Duodenal mucosa (tissue), 2 donors: ENCODE data around the gene PEX5L.

Experiments used
- H3K27ac ChIP-seq: one replicate; pipeline ENCODE4 v1.7.0; 2013; ENCODE audit warnings: low read depth, low read length
- H3K27me3 ChIP-seq, 2 donors: one replicate each; pipeline ENCODE4 v1.7.0; 2013; ENCODE audit warnings: low read length in 2 of 2, control low read depth in 1 of 2; ENCODE audit not compliant: insufficient read depth in 2 of 2, control insufficient read depth in 1 of 2
- H3K36me3 ChIP-seq, 2 donors: one replicate each; pipeline ENCODE4 v1.7.0; 2013; ENCODE audit warnings: low read length in 2 of 2, control low read depth in 1 of 2; ENCODE audit not compliant: insufficient read depth in 2 of 2, control insufficient read depth in 1 of 2
- H3K4me1 ChIP-seq, 2 donors: one replicate each; pipeline ENCODE4 v1.7.0; 2013; ENCODE audit warnings: low read length in 2 of 2, control low read depth in 1 of 2; ENCODE audit not compliant: insufficient read depth in 2 of 2, control insufficient read depth in 1 of 2
- H3K4me3 ChIP-seq, 2 donors: one replicate each; pipeline ENCODE4 v1.7.0; 2013; ENCODE audit warnings: low read length in 2 of 2, low read depth in 1 of 2
- H3K9ac ChIP-seq, 2 donors: one replicate each; pipeline ENCODE4 v1.7.0; 2013; ENCODE audit warnings: low read length in 2 of 2, low read depth in 1 of 2
- H3K9me3 ChIP-seq, 2 donors: one replicate each; pipeline ENCODE4 v1.7.0; 2013; ENCODE audit warnings: low read length in 2 of 2, control low read depth in 1 of 2; ENCODE audit not compliant: control insufficient read depth in 1 of 2

PEX5L gene

GRCh38 chr3:179921951-179922350 is 114.8 kb downstream of the PEX5L start:
- Histone ChIP-seq H3K9me3 (no peaks in the 10 kb centered on the region), H3K9ac (no peak overlapping the region), H3K4me3 (no peak overlapping the region), H3K27me3 (no peaks in the 10 kb centered on the region), H3K36me3 (no peaks in the 10 kb centered on the region), H3K27ac (no peak overlapping the region), H3K4me1 (no peaks in the 10 kb centered on the region)

DNA sequence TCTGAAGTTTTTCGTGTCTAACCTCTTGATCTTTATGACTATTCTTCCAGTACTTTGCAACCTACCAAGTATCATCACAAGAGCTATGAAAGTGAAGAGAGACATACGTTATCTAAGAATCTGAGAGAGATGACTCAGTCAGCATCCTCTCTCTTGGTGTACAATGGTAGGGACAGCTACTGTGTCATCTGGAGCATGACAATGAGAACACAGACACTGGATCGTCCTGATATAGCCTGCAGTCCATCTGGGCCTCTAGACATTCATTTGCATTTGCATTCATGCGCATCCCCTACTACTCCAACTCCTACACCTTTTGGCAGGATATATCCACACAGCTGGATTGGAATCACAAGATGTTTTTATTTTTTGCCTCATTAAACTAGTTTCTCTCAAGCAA is 115.2 kb downstream of the PEX5L start:
- no peak overlapping the region for H3K4me3 ChIP-seq
- H3K9ac ChIP-seq: no peak overlapping the region
- H3K9me3 ChIP-seq: no peaks in the 10 kb centered on the region
- no peaks in the 10 kb centered on the region for H3K36me3 ChIP-seq
- H3K4me1 ChIP-seq: no peaks in the 10 kb centered on the region
- no peaks in the 10 kb centered on the region for H3K27me3 ChIP-seq
- no peak overlapping the region for H3K27ac ChIP-seq

GRCh38 chr3:179907784-179908482 is 128.8 kb downstream of the PEX5L start:
- Histone ChIP-seq H3K9me3 (no peaks in the 10 kb centered on the region), H3K27ac (no peak overlapping the region), H3K27me3 (no peaks in the 10 kb centered on the region), H3K4me1 (no peaks in the 10 kb centered on the region), H3K9ac (no peak overlapping the region), H3K4me3 (no peak overlapping the region), H3K36me3 (no peaks in the 10 kb centered on the region)

GRCh38 chr3:179902061-179902460 is 134.7 kb downstream of the PEX5L start:
- Histone ChIP-seq H3K4me1 (no peaks in the 10 kb centered on the region), H3K4me3 (no peak overlapping the region), H3K27me3 (no peaks in the 10 kb centered on the region), H3K27ac (no peak overlapping the region), H3K9me3 (no peaks in the 10 kb centered on the region), H3K9ac (no peak overlapping the region), H3K36me3 (no peaks in the 10 kb centered on the region)

- Histone ChIP-seq H3K36me3 (no peaks in the 10 kb centered on the region), H3K27me3 (no peaks in the 10 kb centered on the region), H3K27ac (no peak overlapping the region), H3K9me3 (no peaks in the 10 kb centered on the region), H3K4me3 (no peak overlapping the region), H3K4me1 (no peaks in the 10 kb centered on the region), H3K9ac (no peak overlapping the region)
Measured at GRCh38 chr3:179898024-179898423, 138.7 kb downstream of the PEX5L start.

- no peak overlapping the region for H3K4me3 ChIP-seq
- no peaks in the 10 kb centered on the region for H3K4me1 ChIP-seq
- H3K27me3 ChIP-seq: no peaks in the 10 kb centered on the region
- H3K36me3 ChIP-seq: no peaks in the 10 kb centered on the region
- H3K9me3 ChIP-seq: no peaks in the 10 kb centered on the region
- H3K27ac ChIP-seq: no peak overlapping the region
- H3K9ac ChIP-seq: no peak overlapping the region
Measured at GRCh38 chr3:179897231-179897630, 139.5 kb downstream of the PEX5L start.

- Histone ChIP-seq H3K27ac (no peak overlapping the region), H3K9me3 (no peaks in the 10 kb centered on the region), H3K4me1 (no peaks in the 10 kb centered on the region), H3K9ac (no peak overlapping the region), H3K4me3 (no peak overlapping the region), H3K36me3 (no peaks in the 10 kb centered on the region), H3K27me3 (no peaks in the 10 kb centered on the region)
Measured at GRCh38 chr3:179896507-179896906, 140.2 kb downstream of the PEX5L start.

GRCh38 chr3:179895330-179895729 is 141.4 kb downstream of the PEX5L start:
- no peaks in the 10 kb centered on the region for H3K36me3 ChIP-seq
- H3K27me3 ChIP-seq: no peaks in the 10 kb centered on the region
- no peak overlapping the region for H3K27ac ChIP-seq
- H3K9me3 ChIP-seq: no peaks in the 10 kb centered on the region
- H3K9ac ChIP-seq: no peak overlapping the region
- no peak overlapping the region for H3K4me3 ChIP-seq
- H3K4me1 ChIP-seq: no peaks in the 10 kb centered on the region

DNA sequence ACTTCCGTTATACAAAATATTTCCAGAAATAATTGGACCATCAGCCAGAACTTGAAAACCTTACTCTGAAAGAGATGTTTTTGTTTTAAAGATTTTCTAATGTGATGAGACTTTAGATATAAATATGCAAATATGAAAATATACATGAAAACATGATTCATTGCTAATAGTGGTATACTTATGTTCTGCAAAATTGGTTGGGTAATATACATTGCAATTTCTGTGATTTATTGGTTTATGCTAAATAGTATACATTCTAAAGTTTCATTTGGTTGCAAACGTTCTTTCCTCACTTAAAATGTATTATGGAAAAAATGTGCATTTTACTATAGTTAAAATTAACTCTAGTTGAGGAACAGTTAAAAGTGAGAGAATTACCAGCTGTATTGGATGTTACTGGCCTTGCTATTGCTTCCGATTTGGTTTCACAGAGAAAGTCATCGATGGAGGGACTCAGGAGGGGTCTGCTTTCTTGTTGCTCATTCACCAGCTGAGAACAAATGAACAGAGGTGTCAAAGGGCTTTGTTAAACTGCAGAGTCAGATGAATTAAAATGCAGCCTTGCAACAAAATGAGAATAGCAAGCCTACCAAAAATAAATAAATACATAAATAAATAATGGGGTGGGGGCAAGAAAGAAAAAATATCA is 149.3 kb downstream of the PEX5L start:
- Histone ChIP-seq H3K27ac (no peak overlapping the region), H3K9ac (no peak overlapping the region), H3K4me1 (no peaks in the 10 kb centered on the region), H3K4me3 (no peak overlapping the region), H3K9me3 (no peaks in the 10 kb centered on the region), H3K27me3 (no peaks in the 10 kb centered on the region), H3K36me3 (no peaks in the 10 kb centered on the region)

DNA sequence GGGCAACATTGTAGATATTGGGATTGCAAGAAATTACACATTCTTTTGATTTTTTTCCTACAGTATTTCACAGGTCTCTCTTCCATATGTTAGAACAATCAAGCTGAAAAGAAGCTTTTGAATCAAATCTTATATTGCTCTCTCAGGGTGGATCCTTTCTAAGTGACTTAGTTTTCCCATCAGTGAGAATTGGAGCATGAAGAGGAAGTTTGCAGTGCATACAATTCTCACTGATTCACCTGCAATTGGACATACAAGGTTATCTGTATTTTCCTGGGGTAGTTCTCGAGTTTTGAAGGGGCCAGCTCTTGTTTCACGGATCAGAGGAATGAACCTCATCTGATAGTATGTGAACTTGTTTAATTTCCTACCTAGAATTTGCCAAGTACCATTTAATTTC is 150.8 kb downstream of the PEX5L start:
- no peaks in the 10 kb centered on the region for H3K9me3 ChIP-seq
- no peaks in the 10 kb centered on the region for H3K4me1 ChIP-seq
- no peak overlapping the region for H3K9ac ChIP-seq
- H3K27me3 ChIP-seq: no peaks in the 10 kb centered on the region
- no peak overlapping the region for H3K27ac ChIP-seq
- no peak overlapping the region for H3K4me3 ChIP-seq
- no peaks in the 10 kb centered on the region for H3K36me3 ChIP-seq
